ENCODE results near the gene CROCC. TPM values are rescaled to one million over a fixed set of nuclear protein-coding genes. Genes with fewer than 3 reads are reported as not detected.
"Not testable (repeated sequence)": the region's sequence is repeated elsewhere in the genome, so short reads cannot be mapped to it uniquely, and the experiment has no call there.

The CROCC gene, protein sequence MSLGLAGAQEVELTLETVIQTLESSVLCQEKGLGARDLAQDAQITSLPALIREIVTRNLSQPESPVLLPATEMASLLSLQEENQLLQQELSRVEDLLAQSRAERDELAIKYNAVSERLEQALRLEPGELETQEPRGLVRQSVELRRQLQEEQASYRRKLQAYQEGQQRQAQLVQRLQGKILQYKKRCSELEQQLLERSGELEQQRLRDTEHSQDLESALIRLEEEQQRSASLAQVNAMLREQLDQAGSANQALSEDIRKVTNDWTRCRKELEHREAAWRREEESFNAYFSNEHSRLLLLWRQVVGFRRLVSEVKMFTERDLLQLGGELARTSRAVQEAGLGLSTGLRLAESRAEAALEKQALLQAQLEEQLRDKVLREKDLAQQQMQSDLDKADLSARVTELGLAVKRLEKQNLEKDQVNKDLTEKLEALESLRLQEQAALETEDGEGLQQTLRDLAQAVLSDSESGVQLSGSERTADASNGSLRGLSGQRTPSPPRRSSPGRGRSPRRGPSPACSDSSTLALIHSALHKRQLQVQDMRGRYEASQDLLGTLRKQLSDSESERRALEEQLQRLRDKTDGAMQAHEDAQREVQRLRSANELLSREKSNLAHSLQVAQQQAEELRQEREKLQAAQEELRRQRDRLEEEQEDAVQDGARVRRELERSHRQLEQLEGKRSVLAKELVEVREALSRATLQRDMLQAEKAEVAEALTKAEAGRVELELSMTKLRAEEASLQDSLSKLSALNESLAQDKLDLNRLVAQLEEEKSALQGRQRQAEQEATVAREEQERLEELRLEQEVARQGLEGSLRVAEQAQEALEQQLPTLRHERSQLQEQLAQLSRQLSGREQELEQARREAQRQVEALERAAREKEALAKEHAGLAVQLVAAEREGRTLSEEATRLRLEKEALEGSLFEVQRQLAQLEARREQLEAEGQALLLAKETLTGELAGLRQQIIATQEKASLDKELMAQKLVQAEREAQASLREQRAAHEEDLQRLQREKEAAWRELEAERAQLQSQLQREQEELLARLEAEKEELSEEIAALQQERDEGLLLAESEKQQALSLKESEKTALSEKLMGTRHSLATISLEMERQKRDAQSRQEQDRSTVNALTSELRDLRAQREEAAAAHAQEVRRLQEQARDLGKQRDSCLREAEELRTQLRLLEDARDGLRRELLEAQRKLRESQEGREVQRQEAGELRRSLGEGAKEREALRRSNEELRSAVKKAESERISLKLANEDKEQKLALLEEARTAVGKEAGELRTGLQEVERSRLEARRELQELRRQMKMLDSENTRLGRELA (N-terminal part only)
- total RNA-seq = 30.5 TPM
- 10.6 TPM for polyA plus RNA-seq (ENCODE audit: insufficient read depth, low read depth, low replicate concordance)
- long read RNA-seq, donor 1, partial matches to known transcripts = 0 of 14 reads
- long read RNA-seq, donor 1, other reads (novel, unspliced or antisense) = 13 of 14 reads
- long read RNA-seq, donor 2, partial matches to known transcripts = 0 of 50 reads
- long read RNA-seq, donor 2, other reads (novel, unspliced or antisense) = 50 of 50 reads
- long read RNA-seq, donor 3 = 0 reads
- long read RNA-seq, donor 4 = 0 reads
- long read RNA-seq, donor 5 = 0 reads
- long read RNA-seq, donor 6, partial matches to known transcripts = 47 of 47 reads
- long read RNA-seq, donor 6, other reads (novel, unspliced or antisense) = 0 of 47 reads
- long read RNA-seq, donor 7, partial matches to known transcripts = 20 of 44 reads
- long read RNA-seq, donor 7, other reads (novel, unspliced or antisense) = 24 of 44 reads
- long read RNA-seq, donor 8, partial matches to known transcripts = 5 of 5 reads
- long read RNA-seq, donor 8, other reads (novel, unspliced or antisense) = 0 of 5 reads
- long read RNA-seq, donor 9 = 0 reads
- long read RNA-seq, donor 10 = 0 reads

DNA sequence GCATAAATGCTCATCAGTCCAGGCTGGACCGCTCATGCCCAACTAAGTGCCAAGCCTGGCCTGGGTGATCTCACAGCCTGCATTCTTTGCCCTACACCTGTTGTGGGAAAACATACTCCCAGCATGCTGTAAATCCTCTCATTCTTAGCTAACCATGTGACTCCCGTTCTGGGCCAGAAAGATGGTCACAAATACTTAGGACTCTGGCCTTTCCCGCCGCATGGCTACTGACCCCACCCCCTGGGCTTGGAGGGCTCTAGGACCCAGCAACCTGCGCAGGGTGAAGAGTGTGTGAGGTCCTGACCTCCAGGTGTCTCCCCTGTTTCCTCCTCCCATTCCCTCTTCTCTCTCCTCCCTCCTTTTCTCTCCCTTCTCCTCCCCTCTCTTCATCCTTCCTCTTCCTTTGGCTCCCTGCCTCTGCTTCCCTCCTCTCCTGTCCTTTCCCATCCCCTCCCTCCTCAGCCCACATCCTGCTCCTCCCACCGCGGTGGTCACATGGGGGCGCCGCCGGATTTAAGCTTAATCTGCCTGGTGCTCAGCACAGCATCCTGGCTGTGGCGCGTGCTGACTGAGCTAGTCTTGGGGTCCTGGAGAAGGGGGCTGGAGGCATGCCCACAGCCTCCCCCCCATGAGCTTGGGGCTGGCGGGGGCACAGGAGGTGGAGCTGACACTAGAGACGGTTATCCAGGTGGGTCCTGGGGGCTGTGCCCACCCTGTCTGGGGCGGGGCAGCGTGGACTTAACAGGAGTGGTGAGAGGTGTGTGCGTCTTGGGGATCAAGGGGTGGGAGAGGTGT is at the start of gene CROCC:
Gene CROCC (plus strand): TSS at position 541 of the 795 bp plus-strand sequence. CDS start 88 bp downstream, at position 629.
- peak; percentile 45 for FAIRE-seq
- intact Hi-C loops (cut with DNase I) = no loop called here
- H3K9ac ChIP-seq (ENCODE audit: low read length in 3 of 3) = no peak within 1 kb of the TSS
- H3K36me3 ChIP-seq (ENCODE audit: control insufficient read depth in 2 of 3, insufficient read depth in 3 of 3, low read length in 3 of 3) = no peaks in the 10 kb centered on the region
- H3K4me1 ChIP-seq (ENCODE audit: control insufficient read depth in 2 of 3, insufficient read depth in 2 of 3, low read depth in 1 of 3, low read length in 3 of 3) = peaks cover 0 to 10% (median 0%) of the 10 kb centered on the region in 3 donors
- H3K9me3 ChIP-seq (ENCODE audit: control insufficient read depth in 2 of 3, insufficient read depth in 1 of 3, low read length in 3 of 3) = no peaks in the 10 kb centered on the region
- H3K4me3 ChIP-seq (ENCODE audit: low read length in 3 of 3) = peak within 1 kb of the TSS in 1 of 3 donors; percentile 2
- TF ChIP-seq, protein P1, sequence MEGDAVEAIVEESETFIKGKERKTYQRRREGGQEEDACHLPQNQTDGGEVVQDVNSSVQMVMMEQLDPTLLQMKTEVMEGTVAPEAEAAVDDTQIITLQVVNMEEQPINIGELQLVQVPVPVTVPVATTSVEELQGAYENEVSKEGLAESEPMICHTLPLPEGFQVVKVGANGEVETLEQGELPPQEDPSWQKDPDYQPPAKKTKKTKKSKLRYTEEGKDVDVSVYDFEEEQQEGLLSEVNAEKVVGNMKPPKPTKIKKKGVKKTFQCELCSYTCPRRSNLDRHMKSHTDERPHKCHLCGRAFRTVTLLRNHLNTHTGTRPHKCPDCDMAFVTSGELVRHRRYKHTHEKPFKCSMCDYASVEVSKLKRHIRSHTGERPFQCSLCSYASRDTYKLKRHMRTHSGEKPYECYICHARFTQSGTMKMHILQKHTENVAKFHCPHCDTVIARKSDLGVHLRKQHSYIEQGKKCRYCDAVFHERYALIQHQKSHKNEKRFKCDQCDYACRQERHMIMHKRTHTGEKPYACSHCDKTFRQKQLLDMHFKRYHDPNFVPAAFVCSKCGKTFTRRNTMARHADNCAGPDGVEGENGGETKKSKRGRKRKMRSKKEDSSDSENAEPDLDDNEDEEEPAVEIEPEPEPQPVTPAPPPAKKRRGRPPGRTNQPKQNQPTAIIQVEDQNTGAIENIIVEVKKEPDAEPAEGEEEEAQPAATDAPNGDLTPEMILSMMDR (IDR thresholded peaks at IDR 0.05; ENCODE audit: borderline replicate concordance, extremely low read depth, insufficient read depth) = no peak
- H3K27me3 ChIP-seq (ENCODE audit: control insufficient read depth, insufficient read depth, low read length) = no peaks in the 10 kb centered on the region
- H3K27ac ChIP-seq (ENCODE audit: low read depth in 2 of 2, low read length in 2 of 2) = no peak within 1 kb of the TSS
- DNase-seq = peak; percentile 81 to 95 (median 86)

DNA sequence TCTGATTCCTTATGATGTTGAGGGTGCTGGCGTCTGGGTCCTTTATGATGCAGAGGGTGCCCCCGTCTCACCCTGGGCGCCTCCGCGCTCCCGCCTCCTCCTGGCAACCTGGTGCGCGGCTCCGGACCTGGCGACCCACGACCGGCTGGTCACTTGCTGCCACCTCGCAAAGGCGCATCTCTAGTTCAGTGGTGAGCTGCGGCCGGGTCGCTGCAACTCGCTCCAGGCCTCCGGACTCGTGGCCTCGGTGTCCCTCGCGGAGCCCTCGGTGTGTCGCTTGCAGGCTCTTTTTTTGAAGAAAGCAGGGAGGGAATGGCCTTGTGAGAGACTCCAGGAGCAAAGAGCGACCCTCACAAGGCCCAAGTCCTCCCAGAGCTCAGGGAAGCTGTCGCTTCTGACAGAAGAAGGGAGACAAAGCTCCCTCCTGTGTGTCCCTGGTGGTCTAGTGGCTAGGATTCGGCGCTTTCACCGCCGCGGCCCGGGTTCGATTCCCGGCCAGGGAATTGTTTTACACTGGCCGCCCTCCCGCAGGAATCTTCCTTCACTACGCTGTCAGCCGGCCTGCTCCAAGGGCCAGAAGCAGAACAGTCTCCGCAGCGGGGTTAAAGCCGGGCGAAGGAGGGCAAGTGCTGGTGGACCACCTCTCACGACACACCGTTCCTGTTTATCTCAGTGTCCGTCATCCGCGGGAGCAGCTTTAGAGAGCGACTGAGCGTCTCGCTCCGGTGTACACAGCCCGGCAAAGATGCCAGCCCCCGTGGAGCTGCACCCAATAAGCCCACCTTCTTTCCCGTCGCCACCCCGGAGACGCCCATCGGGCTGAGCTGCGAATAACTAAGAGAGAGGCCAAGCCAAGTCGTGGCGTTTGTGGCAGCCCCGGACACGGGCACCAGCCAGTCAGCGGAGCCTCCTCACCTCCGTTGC is 49.3 kb upstream of the CROCC start:
- not testable (repeated sequence) for H3K27ac ChIP-seq (ENCODE audit: low read depth in 2 of 2, low read length in 2 of 2)

DNA sequence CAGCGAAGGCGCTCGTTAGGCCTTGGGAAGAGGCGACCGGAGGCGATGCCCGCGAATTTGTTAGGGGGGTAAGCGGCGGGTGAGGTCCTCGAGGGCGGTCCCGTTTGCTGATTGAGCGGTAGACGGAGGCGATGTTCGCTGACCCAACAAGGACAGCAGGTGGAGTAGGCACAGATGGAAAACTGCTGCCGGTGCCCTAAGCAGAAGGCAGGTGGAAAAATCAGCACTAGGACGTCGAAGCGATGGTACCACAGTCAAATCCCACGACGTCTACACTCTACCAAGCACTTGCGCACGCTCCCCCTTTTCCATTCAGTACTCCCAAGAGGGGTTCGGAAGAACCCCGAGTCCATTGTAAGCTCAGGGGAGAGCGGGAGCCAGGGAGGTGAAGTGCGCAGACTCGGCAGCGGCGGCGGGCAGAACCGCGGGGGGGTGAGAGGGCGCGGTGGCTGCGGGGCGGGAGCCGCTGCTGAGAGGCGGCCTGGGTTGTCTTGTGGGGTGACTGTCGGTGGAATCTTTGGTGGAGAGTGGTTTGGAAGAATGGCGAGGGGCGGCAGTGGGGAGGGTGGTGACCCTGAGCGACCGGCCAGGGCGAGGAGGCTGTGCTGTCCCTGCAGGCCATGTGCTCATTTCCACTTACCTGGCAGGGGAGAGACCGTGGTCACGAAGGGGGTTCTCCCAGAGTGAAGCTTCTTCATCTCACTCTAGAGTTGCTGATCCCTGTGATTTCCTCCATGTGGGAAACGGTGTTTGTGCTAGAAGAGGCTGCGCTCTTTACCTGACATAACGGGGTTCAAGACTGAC is 48.5 kb upstream of the CROCC start:
- FAIRE-seq = not testable (repeated sequence)

More for the DNA sequence above, 49.3 kb upstream of the CROCC start:
- H3K9ac ChIP-seq (ENCODE audit: low read length in 3 of 3) = peak overlapping the region in 1 of 3 donors; percentile 26
- DNase-seq = peak; percentile 65 to 92 (median 84)
- H3K4me1 ChIP-seq (ENCODE audit: control insufficient read depth in 2 of 3, insufficient read depth in 2 of 3, low read depth in 1 of 3, low read length in 3 of 3); FAIRE-seq; H3K9me3 ChIP-seq (ENCODE audit: control insufficient read depth in 2 of 3, insufficient read depth in 1 of 3, low read length in 3 of 3); H3K27me3 ChIP-seq (ENCODE audit: control insufficient read depth, insufficient read depth, low read length); H3K36me3 ChIP-seq (ENCODE audit: control insufficient read depth in 2 of 3, insufficient read depth in 3 of 3, low read length in 3 of 3); intact Hi-C loops (cut with DNase I): not testable (repeated sequence)
- H3K4me3 ChIP-seq (ENCODE audit: low read length in 3 of 3) = peak overlapping the region in 2 of 3 donors; percentile 44 to 48

DNA sequence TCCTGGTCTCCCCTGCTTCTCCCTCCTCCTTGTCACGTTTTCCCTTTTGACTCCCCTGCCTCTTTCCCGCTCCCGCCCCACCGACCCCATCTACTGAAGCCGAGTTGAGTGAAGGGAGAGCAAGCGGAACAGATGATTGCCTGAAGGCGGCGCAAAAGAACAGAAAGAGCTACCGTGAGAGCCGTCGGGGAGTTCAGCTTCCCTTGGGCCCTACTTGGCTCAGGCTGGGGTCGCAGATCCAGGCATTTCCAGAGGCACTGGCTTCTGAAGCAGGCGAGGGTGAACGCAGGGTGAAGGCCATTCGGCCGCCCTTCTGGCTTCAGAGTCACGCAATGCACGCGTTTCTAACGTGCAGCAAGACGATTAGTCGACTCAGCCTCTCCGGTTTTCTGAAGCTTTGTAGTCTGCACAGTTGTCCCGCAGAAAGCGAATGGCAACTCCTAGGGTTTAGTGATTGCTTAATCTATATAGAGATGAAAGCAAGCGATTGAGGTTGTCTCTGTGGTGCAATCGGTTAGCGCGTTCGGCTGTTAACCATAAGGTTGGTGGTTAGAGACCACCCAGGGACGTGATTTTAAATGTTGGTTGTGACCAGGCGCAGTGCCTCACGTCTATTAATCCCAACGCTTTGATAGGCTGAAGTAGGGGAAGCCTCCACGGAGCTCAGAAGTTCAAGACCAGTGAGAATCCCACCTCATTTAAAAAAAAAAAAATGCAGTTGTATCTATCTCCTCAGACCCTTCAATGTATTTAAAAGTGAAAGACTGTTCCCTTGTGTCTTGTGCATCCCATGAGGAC is 46.6 kb upstream of the CROCC start:
- H3K27me3 ChIP-seq (ENCODE audit: control insufficient read depth, insufficient read depth, low read length); H3K27ac ChIP-seq (ENCODE audit: low read depth in 2 of 2, low read length in 2 of 2); H3K4me1 ChIP-seq (ENCODE audit: control insufficient read depth in 2 of 3, insufficient read depth in 2 of 3, low read depth in 1 of 3, low read length in 3 of 3); H3K9me3 ChIP-seq (ENCODE audit: control insufficient read depth in 2 of 3, insufficient read depth in 1 of 3, low read length in 3 of 3); intact Hi-C loops (cut with DNase I); DNase-seq; H3K36me3 ChIP-seq (ENCODE audit: control insufficient read depth in 2 of 3, insufficient read depth in 3 of 3, low read length in 3 of 3); H3K4me3 ChIP-seq (ENCODE audit: low read length in 3 of 3); FAIRE-seq; H3K9ac ChIP-seq (ENCODE audit: low read length in 3 of 3): not testable (repeated sequence)

More for the DNA sequence above, 48.5 kb upstream of the CROCC start:
- H3K27me3 ChIP-seq (ENCODE audit: control insufficient read depth, insufficient read depth, low read length); H3K27ac ChIP-seq (ENCODE audit: low read depth in 2 of 2, low read length in 2 of 2); intact Hi-C loops (cut with DNase I); H3K4me1 ChIP-seq (ENCODE audit: control insufficient read depth in 2 of 3, insufficient read depth in 2 of 3, low read depth in 1 of 3, low read length in 3 of 3); H3K36me3 ChIP-seq (ENCODE audit: control insufficient read depth in 2 of 3, insufficient read depth in 3 of 3, low read length in 3 of 3); H3K9ac ChIP-seq (ENCODE audit: low read length in 3 of 3); H3K9me3 ChIP-seq (ENCODE audit: control insufficient read depth in 2 of 3, insufficient read depth in 1 of 3, low read length in 3 of 3): not testable (repeated sequence)
- peak overlapping the region in 1 of 3 donors; percentile 35 for H3K4me3 ChIP-seq (ENCODE audit: low read length in 3 of 3)
- DNase-seq = peak; percentile 68 to 89 (median 82)

Data from kidney (tissue), 22 donors.